A549 (cell line): Measurements from ENCODE around the gene KNDC1. TPM values are rescaled to one million over a fixed set of nuclear protein-coding genes. Genes with fewer than 3 reads are reported as not detected.

Experiments
- ATAC-seq, 2 experiments: fragments of 200-7000 bp in 1 of 2; fragments of >200 bp in 1 of 2; cut with Nextera tagmentation in 1 of 2; cut with Tn5 transposase in 1 of 2; 3 replicates each; pipeline versions ENCODE4 v1.8.0 to v1.9.1; 2018 to 2020; ENCODE audit warnings: mild to moderate bottlenecking in 1 of 2, moderate library complexity in 1 of 2
- CTCF ChIA-PET: fragments of 300-600 bp; sonication (Branson Sonifier 250); formaldehyde crosslinking; extraction: SDS; loops from one replicate; lab custom pipeline; 2021; ENCODE audit warnings: antibody characterized with exemption, inconsistent platforms; lab: Yijun Ruan, JAX
- POLR2A ChIA-PET: fragments of 350-600 bp; formaldehyde crosslinking; extraction: SDS; loops from one replicate; lab custom pipeline; 2021; ENCODE audit warnings: antibody characterized with exemption, inconsistent platforms; lab: Yijun Ruan, JAX
- DNase-seq, 2 experiments: peaks; one replicate each; pipeline versions ENCODE4 v3.0.0 to v3.0.0-alpha.2; 2011 to 2016; ENCODE audit warnings: low read depth in 1 of 2, low spot score in 1 of 2
- FAIRE-seq: peaks from 2 replicates; lab custom pipeline; 2011; peaks lifted over from hg19 to GRCh38; lab: Jason Lieb, UNC
- H3K27ac ChIP-seq, 2 experiments: fragments of >200 bp; sonication (Bioruptor Twin); formaldehyde crosslinking; 3 replicates each; pipeline ENCODE4 v1.5.1; 2016 to 2017
- H3K4me1 ChIP-seq: fragments of >200 bp; sonication (Bioruptor Twin); formaldehyde crosslinking; 3 replicates; pipeline ENCODE4 v1.6.1; 2016
- H3K4me2 ChIP-seq: fragments of >200 bp; sonication (Bioruptor Twin); formaldehyde crosslinking; 3 replicates; pipeline ENCODE4 v1.6.1; 2016
- H3K4me3 ChIP-seq: fragments of >200 bp; sonication (Bioruptor Twin); formaldehyde crosslinking; 3 replicates; pipeline ENCODE4 v1.5.1; 2016
- H3K9me3 ChIP-seq: fragments of >200 bp; sonication (Bioruptor Twin); formaldehyde crosslinking; 3 replicates; pipeline ENCODE4 v1.6.1; 2016
- BCL3 ChIP-seq: fragments of >200 bp; sonication (Bioruptor Twin); formaldehyde crosslinking; IDR thresholded peaks from 3 replicates; pipeline ENCODE4 v1.6.1; 2016
- CBX2 ChIP-seq: fragments of 200-600 bp; sonication (generic); IDR thresholded peaks from 2 replicates; pipeline ENCODE4 v1.6.1; 2016; ENCODE audit warnings: low read depth, mild to moderate bottlenecking, borderline replicate concordance
- CTCF ChIP-seq: fragments of >200 bp; sonication (Bioruptor Twin); formaldehyde crosslinking; IDR thresholded peaks from 3 replicates; pipeline ENCODE4 v1.5.1; 2016
- E2F6 ChIP-seq: IDR thresholded peaks from 2 replicates; pipeline ENCODE4 v1.6.1; 2012; ENCODE audit warnings: low read depth, borderline replicate concordance
- EHMT2 ChIP-seq: fragments of 200-600 bp; sonication (generic); IDR thresholded peaks from 2 replicates; pipeline ENCODE4 v1.6.1; 2016; ENCODE audit warnings: antibody characterized with exemption, low read depth, mild to moderate bottlenecking, moderate library complexity
- ELK1 ChIP-seq: fragments of 150-350 bp; IDR thresholded peaks from 2 replicates; pipeline ENCODE4 v1.6.1; 2014; ENCODE audit warnings: low read depth, mild to moderate bottlenecking, low read length
- GATA3 ChIP-seq: IDR thresholded peaks from 2 replicates; pipeline ENCODE4 v1.6.1; 2012; ENCODE audit warnings: borderline replicate concordance
- KDM1A ChIP-seq: fragments of 200-600 bp; sonication (generic); IDR thresholded peaks from 2 replicates; pipeline ENCODE4 v1.6.1; 2016; ENCODE audit warnings: low read depth, mild to moderate bottlenecking
- MAZ ChIP-seq: fragments of 150-350 bp; IDR thresholded peaks from 2 replicates; pipeline ENCODE4 v1.6.1; 2014; ENCODE audit warnings: antibody characterized with exemption, low read depth, low read length, borderline replicate concordance
- PHF8 ChIP-seq: fragments of 200-600 bp; sonication (generic); IDR thresholded peaks from 2 replicates; pipeline ENCODE4 v1.6.1; 2016; ENCODE audit warnings: low read depth, mild to moderate bottlenecking, antibody characterized with exemption, moderate library complexity, borderline replicate concordance
- RAD21 ChIP-seq, 2 experiments: fragments of >200 bp in 1 of 2; sonication (Bioruptor Twin) in 1 of 2; formaldehyde crosslinking in 1 of 2; IDR thresholded peaks in 1 of 2; conservative IDR thresholded peaks in 1 of 2; 2 replicates in 1 of 2; 3 replicates in 1 of 2; pipeline ENCODE4 v1.6.1; 2012 to 2018; ENCODE audit warnings: inconsistent platforms in 1 of 2
- REST ChIP-seq: fragments of 200-600 bp; sonication (generic); IDR thresholded peaks from 2 replicates; pipeline ENCODE4 v1.6.1; 2016; ENCODE audit warnings: antibody characterized with exemption, mild to moderate bottlenecking, moderate library complexity
- SMC3 ChIP-seq: fragments of >200 bp; sonication (Bioruptor Twin); formaldehyde crosslinking; IDR thresholded peaks from 3 replicates; pipeline ENCODE4 v1.6.1; 2018; ENCODE audit warnings: inconsistent platforms
- ZFP36 ChIP-seq: fragments of 450-650 bp; IDR thresholded peaks from 2 replicates; pipeline ENCODE4 v1.6.1; 2014; ENCODE audit warnings: borderline replicate concordance; ENCODE audit not compliant: partially characterized antibody
- ZNF302 ChIP-seq: fragments of 250-450 bp; sonication (Bioruptor Pico); IDR thresholded peaks from 2 replicates; pipeline ENCODE4 v1.9.0; 2021; ENCODE audit warnings: inconsistent platforms, mild to moderate bottlenecking, moderate library complexity
- WGBS: methylation state at CpG from one replicate; pipeline ENCODE4 v1.1.6; 2017; ENCODE audit errors: missing lambda C conversion rate; 5-methylcytosine and 5-hydroxymethylcytosine counted together
- polyA plus RNA-seq, 4 experiments: library from polyadenylated mRNA; depleted of rRNA in 3 of 4; stranded (reverse); fragments of >200 nt; fragmentation: RNase III in 1 of 4; extraction: RNeasy Plus Mini Kit Qiagen cat#74134 plus additional on column Dnase treatment in 1 of 4; gene quantifications; 2 replicates in 3 of 4; 3 replicates in 1 of 4; pipeline ENCODE4 v1.2.3, GENCODE V29; 2011 to 2017
- TF ChIP-seq, protein P1 (sequence below): fragments of 250-450 bp; sonication (Bioruptor Pico); IDR thresholded peaks from 2 replicates; pipeline ENCODE4 v1.5.0; 2021; ENCODE audit warnings: mild to moderate bottlenecking, moderate library complexity, borderline replicate concordance
- TF ChIP-seq, protein P2 (sequence below): fragments of >200 bp; sonication (Bioruptor Twin); formaldehyde crosslinking; IDR thresholded peaks from 2 replicates; pipeline ENCODE4 v1.6.1; 2016
- TF ChIP-seq, protein P3 (sequence below): fragments of 250-450 bp; sonication (Bioruptor Pico); IDR thresholded peaks from 2 replicates; pipeline ENCODE4 v1.5.0; 2020; ENCODE audit warnings: low read depth, mild to moderate bottlenecking, moderate library complexity

Gene KNDC1
- polyA plus RNA-seq, 2 of the 4 experiments (the other 2 are of a cell fraction) = 0.56 to 0.63 TPM

DNA sequence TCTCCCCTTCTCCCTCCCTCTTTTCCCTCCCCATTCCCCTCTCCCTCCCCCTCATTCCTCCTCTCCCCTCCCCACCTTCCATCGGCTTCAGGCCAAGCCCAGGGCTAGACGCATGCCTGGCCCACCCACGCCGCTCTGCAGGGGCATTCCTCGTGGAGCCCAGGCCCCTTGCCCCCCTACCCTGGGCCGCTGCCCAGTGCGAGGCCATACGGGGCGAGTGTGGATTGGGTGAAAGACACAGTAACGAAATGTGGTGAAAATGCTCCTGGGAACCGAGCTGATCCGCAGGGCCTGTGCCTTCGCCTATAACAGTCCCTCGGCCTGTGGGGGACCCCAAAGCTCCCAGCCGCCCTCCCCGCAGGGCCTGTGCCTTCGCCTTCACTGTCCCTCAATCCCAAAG is 44.0 kb upstream of the KNDC1 start:
- ATAC-seq = no peak
- H3K27ac ChIP-seq = no peak overlapping the region
- ChIA-PET CTCF (interaction anchor here (1.2 kb wide), 1 partner anchor 9 kb away, joined by 3 read pairs; no protein-coding TSS in a partner anchor), POLR2A (no interaction called here)
- H3K4me3 ChIP-seq = no peak overlapping the region
- H3K4me2 ChIP-seq = no peak overlapping the region
- no peak for DNase-seq
- TF ChIP-seq CBX2 (no peak), BCL3 (no peak), EHMT2 (no peak), E2F6 (no peak), KDM1A (no peak), REST (no peak), PHF8 (no peak), GATA3 (no peak), ZNF302 (CRISPR knock-in tag) (no peak)
- TF ChIP-seq, protein P1, sequence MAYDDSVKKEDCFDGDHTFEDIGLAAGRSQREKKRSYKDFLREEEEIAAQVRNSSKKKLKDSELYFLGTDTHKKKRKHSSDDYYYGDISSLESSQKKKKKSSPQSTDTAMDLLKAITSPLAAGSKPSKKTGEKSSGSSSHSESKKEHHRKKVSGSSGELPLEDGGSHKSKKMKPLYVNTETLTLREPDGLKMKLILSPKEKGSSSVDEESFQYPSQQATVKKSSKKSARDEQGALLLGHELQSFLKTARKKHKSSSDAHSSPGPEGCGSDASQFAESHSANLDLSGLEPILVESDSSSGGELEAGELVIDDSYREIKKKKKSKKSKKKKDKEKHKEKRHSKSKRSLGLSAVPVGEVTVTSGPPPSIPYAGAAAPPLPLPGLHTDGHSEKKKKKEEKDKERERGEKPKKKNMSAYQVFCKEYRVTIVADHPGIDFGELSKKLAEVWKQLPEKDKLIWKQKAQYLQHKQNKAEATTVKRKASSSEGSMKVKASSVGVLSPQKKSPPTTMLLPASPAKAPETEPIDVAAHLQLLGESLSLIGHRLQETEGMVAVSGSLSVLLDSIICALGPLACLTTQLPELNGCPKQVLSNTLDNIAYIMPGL (CRISPR knock-in tag) = no peak
- H3K4me1 ChIP-seq = no peaks in the 10 kb centered on the region
- 42% methylated on average over 7 of the region's 17 CpGs for WGBS
- FAIRE-seq = no peak
- H3K9me3 ChIP-seq = no peaks in the 10 kb centered on the region

DNA sequence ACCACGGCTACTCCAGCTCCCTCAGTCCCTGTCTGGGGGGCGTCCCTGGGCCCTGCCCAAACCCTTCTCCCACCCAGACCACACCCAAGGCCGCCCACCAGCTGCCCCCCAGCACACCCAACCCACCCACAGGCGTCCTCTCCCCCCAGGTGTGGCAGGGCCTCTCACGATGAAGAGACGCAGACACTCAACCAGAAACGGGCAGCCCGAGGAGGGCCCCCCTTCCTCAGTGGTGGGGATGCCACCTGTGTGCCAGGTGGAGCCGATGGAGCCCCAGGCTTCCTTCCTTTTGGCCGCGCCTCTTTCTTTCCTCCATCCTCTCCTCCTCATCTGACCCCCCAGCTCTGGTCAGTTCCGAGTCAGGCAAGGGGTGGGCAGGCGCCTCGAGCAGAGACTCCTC is 43.6 kb upstream of the KNDC1 start:
- WGBS = 40% methylated on average over 9 of the region's 14 CpGs
- DNase-seq = no peak
- H3K9me3 ChIP-seq = no peaks in the 10 kb centered on the region
- no peak overlapping the region for H3K4me3 ChIP-seq
- no peak for ATAC-seq
- no peak overlapping the region for H3K27ac ChIP-seq
- no peak for TF ChIP-seq ELK1
- TF ChIP-seq MAZ = no peak
- TF ChIP-seq, protein P2, sequence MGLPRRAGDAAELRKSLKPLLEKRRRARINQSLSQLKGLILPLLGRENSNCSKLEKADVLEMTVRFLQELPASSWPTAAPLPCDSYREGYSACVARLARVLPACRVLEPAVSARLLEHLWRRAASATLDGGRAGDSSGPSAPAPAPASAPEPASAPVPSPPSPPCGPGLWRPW = no peak
- TF ChIP-seq PHF8 = no peak
- TF ChIP-seq, protein P3, sequence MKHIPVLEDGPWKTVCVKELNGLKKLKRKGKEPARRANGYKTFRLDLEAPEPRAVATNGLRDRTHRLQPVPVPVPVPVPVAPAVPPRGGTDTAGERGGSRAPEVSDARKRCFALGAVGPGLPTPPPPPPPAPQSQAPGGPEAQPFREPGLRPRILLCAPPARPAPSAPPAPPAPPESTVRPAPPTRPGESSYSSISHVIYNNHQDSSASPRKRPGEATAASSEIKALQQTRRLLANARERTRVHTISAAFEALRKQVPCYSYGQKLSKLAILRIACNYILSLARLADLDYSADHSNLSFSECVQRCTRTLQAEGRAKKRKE = no peak
- TF ChIP-seq CTCF = no peak
- TF ChIP-seq RAD21 (conservative IDR thresholded peaks at IDR 0.05 in 1 of 2, IDR thresholded peaks at IDR 0.05 in 1 of 2) = no peak
- TF ChIP-seq SMC3 = no peak
- no peak for TF ChIP-seq ZFP36
- H3K4me2 ChIP-seq = no peak overlapping the region
- ChIA-PET CTCF (interaction anchor here (1.2 kb wide), 1 partner anchor 8 kb away, joined by 3 read pairs; no protein-coding TSS in a partner anchor), POLR2A (no interaction called here)
- H3K4me1 ChIP-seq = no peaks in the 10 kb centered on the region
- no peak for FAIRE-seq
